Fibroblast of lung (primary cell): Measurements from ENCODE around the gene GGCX. TPM values are rescaled to one million over a fixed set of nuclear protein-coding genes. Genes with fewer than 3 reads are reported as not detected.

Source experiments
- DNase-seq, 2 donors: peaks; one replicate each; pipeline versions ENCODE4 v3.0.0 to v3.0.0-alpha.2; 2010; ENCODE audit warnings: low read depth in 2 of 2
- H2AFZ ChIP-seq: 2 replicates; pipeline ENCODE4 v1.5.1; 2012; ENCODE audit warnings: low read length, control low read depth, inconsistent platforms
- H3K27ac ChIP-seq: 2 replicates; pipeline ENCODE4 v1.5.1; 2011; ENCODE audit warnings: low read length, control low read depth; ENCODE audit not compliant: insufficient read depth
- H3K27me3 ChIP-seq: 2 replicates; pipeline ENCODE4 v1.5.1; 2011; ENCODE audit warnings: mild to moderate bottlenecking, low read length; ENCODE audit not compliant: control insufficient read depth, insufficient read depth
- H3K36me3 ChIP-seq: 2 replicates; pipeline ENCODE4 v1.5.1; 2011; ENCODE audit warnings: low read length; ENCODE audit not compliant: control insufficient read depth, insufficient read depth
- H3K4me1 ChIP-seq: 2 replicates; pipeline ENCODE4 v1.5.1; 2011; ENCODE audit warnings: low read length; ENCODE audit not compliant: control insufficient read depth, insufficient read depth; ENCODE audit errors: extremely low read depth
- H3K4me2 ChIP-seq: 2 replicates; pipeline ENCODE4 v1.5.1; 2011; ENCODE audit warnings: low read length, control low read depth; ENCODE audit not compliant: insufficient read depth; ENCODE audit errors: extremely low read depth
- H3K4me3 ChIP-seq, 4 experiments: fragments of 200-600 bp in 1 of 4; sonication (generic) in 1 of 4; replicated peaks in 1 of 4; 2 replicates each; pipeline ENCODE4 v1.5.1; 2011 to 2016; ENCODE audit warnings: low read length in 4 of 4, low read depth in 3 of 4, mild to moderate bottlenecking in 3 of 4, control low read depth in 2 of 4, inconsistent platforms in 1 of 4, mixed read lengths in 1 of 4; ENCODE audit not compliant: insufficient read depth in 1 of 4; ENCODE audit errors: control extremely low read depth in 1 of 4
- H3K79me2 ChIP-seq: 2 replicates; pipeline ENCODE4 v1.5.1; 2012; ENCODE audit warnings: mild to moderate bottlenecking, low read length, inconsistent platforms; ENCODE audit not compliant: control insufficient read depth, insufficient read depth
- H3K9ac ChIP-seq: 2 replicates; pipeline ENCODE4 v1.5.1; 2011; ENCODE audit warnings: mild to moderate bottlenecking, low read length, control low read depth; ENCODE audit not compliant: insufficient read depth
- H3K9me3 ChIP-seq: 2 replicates; pipeline ENCODE4 v1.5.1; 2012; ENCODE audit warnings: low read depth, low read length; ENCODE audit not compliant: control insufficient read depth, insufficient read depth
- H4K20me1 ChIP-seq: 2 replicates; pipeline ENCODE4 v1.5.1; 2011; ENCODE audit warnings: low read length; ENCODE audit not compliant: control insufficient read depth, insufficient read depth; ENCODE audit errors: extremely low read depth
- EZH2 ChIP-seq: IDR thresholded peaks from 2 replicates; pipeline ENCODE4 v1.5.1; 2012; ENCODE audit warnings: low read length, control low read depth, mild to moderate bottlenecking; ENCODE audit errors: missing control alignments
- polyA plus RNA-seq, 2 donors: library from polyadenylated mRNA; depleted of rRNA in 1 of 2; stranded (reverse) in 1 of 2; unstranded in 1 of 2; fragments of >200 nt; gene quantifications; 2 replicates each; pipeline ENCODE4 v1.2.1, GENCODE V29; 2011 to 2012; ENCODE audit warnings: missing spikeins in 1 of 2
- total RNA-seq: library from RNA; depleted of rRNA; stranded (reverse); fragments of >200 nt; gene quantifications from 2 replicates; pipeline ENCODE4 v1.2.1, GENCODE V29; 2014
- TF ChIP-seq, protein P1 (sequence below), 2 donors: IDR thresholded peaks in 1 of 2; conservative IDR thresholded peaks in 1 of 2; 1 replicate in 1 of 2; 2 replicates in 1 of 2; pipeline ENCODE4 v1.5.1; 2011 to 2012; ENCODE audit warnings: low read length in 2 of 2, control low read depth in 1 of 2, inconsistent platforms in 1 of 2, low read depth in 1 of 2, mild to moderate bottlenecking in 1 of 2

Gene GGCX
- total and polyA plus RNA-seq, 2 donors (not counting 1 experiment from before 2014, with no cell fraction given) = 34.4 to 46.1 TPM

GRCh38 chr2:85590950-85591349, 29.7 kb upstream of the GGCX start:
- TF ChIP-seq EZH2 = no peak
- TF ChIP-seq, protein P1, sequence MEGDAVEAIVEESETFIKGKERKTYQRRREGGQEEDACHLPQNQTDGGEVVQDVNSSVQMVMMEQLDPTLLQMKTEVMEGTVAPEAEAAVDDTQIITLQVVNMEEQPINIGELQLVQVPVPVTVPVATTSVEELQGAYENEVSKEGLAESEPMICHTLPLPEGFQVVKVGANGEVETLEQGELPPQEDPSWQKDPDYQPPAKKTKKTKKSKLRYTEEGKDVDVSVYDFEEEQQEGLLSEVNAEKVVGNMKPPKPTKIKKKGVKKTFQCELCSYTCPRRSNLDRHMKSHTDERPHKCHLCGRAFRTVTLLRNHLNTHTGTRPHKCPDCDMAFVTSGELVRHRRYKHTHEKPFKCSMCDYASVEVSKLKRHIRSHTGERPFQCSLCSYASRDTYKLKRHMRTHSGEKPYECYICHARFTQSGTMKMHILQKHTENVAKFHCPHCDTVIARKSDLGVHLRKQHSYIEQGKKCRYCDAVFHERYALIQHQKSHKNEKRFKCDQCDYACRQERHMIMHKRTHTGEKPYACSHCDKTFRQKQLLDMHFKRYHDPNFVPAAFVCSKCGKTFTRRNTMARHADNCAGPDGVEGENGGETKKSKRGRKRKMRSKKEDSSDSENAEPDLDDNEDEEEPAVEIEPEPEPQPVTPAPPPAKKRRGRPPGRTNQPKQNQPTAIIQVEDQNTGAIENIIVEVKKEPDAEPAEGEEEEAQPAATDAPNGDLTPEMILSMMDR (conservative IDR thresholded peaks at IDR 0.05 in 1 of 2, IDR thresholded peaks at IDR 0.05 in 1 of 2; ENCODE audit: low read depth in 1 of 2, low read length in 2 of 2) = no peak
- peaks cover 11% of the 10 kb centered on the region for H3K79me2 ChIP-seq
- peak overlapping the region; percentile 78 for H3K27ac ChIP-seq
- no peaks in the 10 kb centered on the region for H3K9me3 ChIP-seq
- H3K27me3 ChIP-seq = no peaks in the 10 kb centered on the region
- DNase-seq = no peak
- peak overlapping the region; percentile 28 for H3K9ac ChIP-seq
- H3K4me2 ChIP-seq = peak overlapping the region; percentile 41
- H3K36me3 ChIP-seq = peaks cover 1% of the 10 kb centered on the region
- H3K4me1 ChIP-seq = peaks cover 40% of the 10 kb centered on the region
- H2AFZ ChIP-seq = no peak overlapping the region
- H4K20me1 ChIP-seq = no peaks in the 10 kb centered on the region
- H3K4me3 ChIP-seq = peak overlapping the region in 1 of 4 experiments; percentile 14

GRCh38 chr2:85589982-85590791, 28.9 kb upstream of the GGCX start:
- Histone ChIP-seq H3K4me3 (peak overlapping the region in 1 of 4 experiments; percentile 14), H3K79me2 (peaks cover 8% of the 10 kb centered on the region), H3K9ac (peak overlapping the region; percentile 27)

DNA sequence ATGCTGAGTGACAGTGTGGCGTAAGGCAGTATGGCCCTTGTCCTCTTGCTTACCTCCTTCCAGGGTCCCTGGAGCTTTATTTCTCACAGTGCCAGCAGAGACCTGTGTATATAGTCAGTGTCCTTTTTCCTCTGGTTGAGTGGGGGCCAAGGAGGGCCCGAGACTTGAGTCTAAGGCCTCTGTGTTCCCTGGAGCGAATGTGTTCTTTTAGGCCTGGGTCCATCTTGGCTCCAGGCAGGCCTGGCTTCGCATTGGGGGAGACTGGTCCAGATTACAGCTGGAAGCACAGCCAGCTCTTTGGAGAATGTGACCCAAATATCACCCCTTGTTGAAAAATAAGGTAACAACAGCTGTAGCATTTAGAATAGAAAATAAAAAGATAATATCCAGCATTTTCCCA, 27.9 kb upstream of the GGCX start:
- peaks cover 8% of the 10 kb centered on the region for H3K79me2 ChIP-seq
- H3K9me3 ChIP-seq = no peaks in the 10 kb centered on the region
- H4K20me1 ChIP-seq = no peaks in the 10 kb centered on the region
- peaks cover 1% of the 10 kb centered on the region for H3K36me3 ChIP-seq
- no peak overlapping the region for H2AFZ ChIP-seq
- H3K4me1 ChIP-seq = peaks cover 42% of the 10 kb centered on the region
- TF ChIP-seq, protein P1 (conservative IDR thresholded peaks at IDR 0.05 in 1 of 2, IDR thresholded peaks at IDR 0.05 in 1 of 2; ENCODE audit: low read depth in 1 of 2, low read length in 2 of 2) = no peak
- no peak for TF ChIP-seq EZH2
- H3K27me3 ChIP-seq = no peaks in the 10 kb centered on the region
- H3K9ac ChIP-seq = no peak overlapping the region
- no peak overlapping the region for H3K4me2 ChIP-seq
- H3K4me3 ChIP-seq = no peak overlapping the region
- H3K27ac ChIP-seq = peak overlapping the region; percentile 26
- DNase-seq = no peak

More at GRCh38 chr2:85589982-85590791, 28.9 kb upstream of the GGCX start:
- Histone ChIP-seq H4K20me1 (no peaks in the 10 kb centered on the region), H3K4me2 (peak overlapping the region; percentile 41), H3K9me3 (no peaks in the 10 kb centered on the region), H2AFZ (no peak overlapping the region), H3K27me3 (no peaks in the 10 kb centered on the region), H3K36me3 (peaks cover 1% of the 10 kb centered on the region), H3K27ac (peak overlapping the region; percentile 78), H3K4me1 (peaks cover 45% of the 10 kb centered on the region)
- TF ChIP-seq, protein P1 (conservative IDR thresholded peaks at IDR 0.05 in 1 of 2, IDR thresholded peaks at IDR 0.05 in 1 of 2; ENCODE audit: low read depth in 1 of 2, low read length in 2 of 2) = no peak
- no peak for TF ChIP-seq EZH2
- DNase-seq = peak; percentile 73 to 100
